Mesenteric fat pad (tissue), 1 donor: ENCODE measurements around the gene EXD3. TPM values are rescaled to one million over a fixed set of nuclear protein-coding genes. Genes with fewer than 3 reads are reported as not detected.

Experiments used
- DNase-seq: peaks from one replicate; pipeline ENCODE4 v3.0.0-alpha.2; 2020; ENCODE audit warnings: low spot score
- total RNA-seq: library from RNA; stranded (reverse); fragmentation: NEBNext Ultra II Directional; extraction: Animal tissue kit (Norgen Biotek cat#: 25700); gene quantifications from one replicate; pipeline ENCODE4 v1.2.1, GENCODE V29; 2021
- donor health status: DM: yes; HTN: yes; CAD: no.

EXD3 gene
- total RNA-seq, 1 donor from 2014 or later = 14.9 TPM

- DNase-seq = no peak
Measured at GRCh38 chr9:137433916-137434431, 11.0 kb upstream of the EXD3 start.

- no peak for DNase-seq
Measured at GRCh38 chr9:137433349-137433915, 10.5 kb upstream of the EXD3 start.

- no peak for DNase-seq
Measured at GRCh38 chr9:137432687-137433348, 9.9 kb upstream of the EXD3 start.

- no peak for DNase-seq
Measured at GRCh38 chr9:137431416-137431931, 8.5 kb upstream of the EXD3 start.

GRCh38 chr9:137430723-137431415 is 7.9 kb upstream of the EXD3 start:
- no peak for DNase-seq

- DNase-seq = no peak
Measured at GRCh38 chr9:137429974-137430722, 7.2 kb upstream of the EXD3 start.

- no peak for DNase-seq
Measured at GRCh38 chr9:137429546-137429890, 6.6 kb upstream of the EXD3 start.

GRCh38 chr9:137428841-137429545 is 6.0 kb upstream of the EXD3 start:
- no peak for DNase-seq

GRCh38 chr9:137428311-137428630 is 5.3 kb upstream of the EXD3 start:
- DNase-seq = no peak

GRCh38 chr9:137427454-137428310 is 4.7 kb upstream of the EXD3 start:
- no peak for DNase-seq

- DNase-seq = no peak
Measured at GRCh38 chr9:137426018-137426681, 3.2 kb upstream of the EXD3 start.

- no peak for DNase-seq
Measured at GRCh38 chr9:137423514-137424291, 741 bp upstream of the EXD3 start.

- DNase-seq = no peak
Measured at GRCh38 chr9:137421838-137422603, 941 bp downstream of the EXD3 start.

- no peak for DNase-seq
Measured at GRCh38 chr9:137417161-137418021, 5.6 kb downstream of the EXD3 start.

GRCh38 chr9:137416563-137417151 is 6.3 kb downstream of the EXD3 start:
- no peak for DNase-seq

GRCh38 chr9:137416006-137416562 is 6.9 kb downstream of the EXD3 start:
- no peak for DNase-seq
